GM10266 (cell line): Measurements from ENCODE around the gene LSMEM2.
A peak's percentile ranks its signal among the peaks of the same experiment; 100 is the strongest.
"Not testable (repeated sequence)": the region's sequence is repeated elsewhere in the genome, so short reads cannot be mapped to it uniquely, and the experiment has no call there.

ENCODE experiments used
- DNase-seq: peaks from one replicate; pipeline ENCODE4 v3.0.0; 2012; ENCODE audit errors: extremely low spot score
- CTCF ChIP-seq: IDR thresholded peaks from 2 replicates; pipeline ENCODE4 v1.5.1; 2012; ENCODE audit warnings: mild to moderate bottlenecking, low read depth; ENCODE audit not compliant: control insufficient read depth, insufficient read depth; ENCODE audit errors: missing control alignments

The LSMEM2 gene

GRCh38 chr3:50269977-50270413 lies 8.9 kb upstream of the LSMEM2 start:
- no peak for DNase-seq
- TF ChIP-seq CTCF: no peak

- no peak for TF ChIP-seq CTCF
- no peak for DNase-seq
Observed at GRCh38 chr3:50270422-50271224, 8.3 kb upstream of the LSMEM2 start.

GRCh38 chr3:50271314-50271936 lies 7.5 kb upstream of the LSMEM2 start:
- TF ChIP-seq CTCF: no peak
- no peak for DNase-seq

- not testable (repeated sequence) for DNase-seq
Observed at GRCh38 chr3:50272538-50272910, 6.4 kb upstream of the LSMEM2 start.

GRCh38 chr3:50272911-50273688 lies 5.8 kb upstream of the LSMEM2 start:
- TF ChIP-seq CTCF: peak; percentile 98
- peak; percentile 99 for DNase-seq

- no peak for DNase-seq
- no peak for TF ChIP-seq CTCF
Observed at GRCh38 chr3:50273689-50274065, 5.2 kb upstream of the LSMEM2 start.

GRCh38 chr3:50274371-50275104 lies 4.3 kb upstream of the LSMEM2 start:
- peak; percentile 72 for TF ChIP-seq CTCF
- DNase-seq: peak; percentile 88
